HEK293T (cell line): ENCODE measurements around the gene GMDS.

Experiments
- ARNT ChIP-seq: fragments of 450-650 bp; IDR thresholded peaks from 2 replicates; pipeline ENCODE4 v1.6.1; 2017; ENCODE audit warnings: mild to moderate bottlenecking
- BHLHE40 ChIP-seq: fragments of 450-650 bp; IDR thresholded peaks from 2 replicates; pipeline ENCODE4 v1.6.1; 2016; ENCODE audit warnings: mild to moderate bottlenecking, moderate library complexity, borderline replicate concordance
- FOXA1 ChIP-seq: fragments of 450-650 bp; IDR thresholded peaks from 2 replicates; pipeline ENCODE4 v1.6.1; 2016; ENCODE audit warnings: mild to moderate bottlenecking
- FOXK2 ChIP-seq: fragments of 450-650 bp; IDR thresholded peaks from 2 replicates; pipeline ENCODE4 v1.6.1; 2016; ENCODE audit warnings: mild to moderate bottlenecking
- FOXM1 ChIP-seq: fragments of 450-650 bp; IDR thresholded peaks from 2 replicates; pipeline ENCODE4 v1.6.1; 2017; ENCODE audit warnings: mild to moderate bottlenecking, borderline replicate concordance
- HDGF ChIP-seq: fragments of 450-650 bp; IDR thresholded peaks from 2 replicates; pipeline ENCODE4 v1.6.1; 2017; ENCODE audit warnings: antibody characterized with exemption, borderline replicate concordance
- L3MBTL2 ChIP-seq: fragments of 450-650 bp; conservative IDR thresholded peaks from 2 replicates; pipeline ENCODE4 v1.6.1; 2016; ENCODE audit warnings: mild to moderate bottlenecking
- LEF1 ChIP-seq: fragments of 450-650 bp; IDR thresholded peaks from 2 replicates; pipeline ENCODE4 v1.6.1; 2017; ENCODE audit warnings: mild to moderate bottlenecking, borderline replicate concordance
- NFRKB ChIP-seq: fragments of 450-650 bp; IDR thresholded peaks from 2 replicates; pipeline ENCODE4 v1.6.1; 2016; ENCODE audit warnings: mild to moderate bottlenecking, moderate library complexity
- SP1 ChIP-seq: fragments of 450-650 bp; IDR thresholded peaks from 2 replicates; pipeline ENCODE4 v1.6.1; 2017
- SUZ12 ChIP-seq: fragments of 450-650 bp; IDR thresholded peaks from 2 replicates; pipeline ENCODE4 v1.6.1; 2016; ENCODE audit warnings: mild to moderate bottlenecking
- TARDBP ChIP-seq: fragments of 450-650 bp; IDR thresholded peaks from 2 replicates; pipeline ENCODE4 v1.6.1; 2016

- TF ChIP-seq FOXA1 (no peak), ARNT (no peak), BHLHE40 (no peak), FOXM1 (no peak), L3MBTL2 (no peak), HDGF (no peak), SP1 (no peak), SUZ12 (no peak), LEF1 (no peak), TARDBP (no peak), NFRKB (no peak), FOXK2 (no peak)
Measured at GRCh38 chr6:2063547-2063946, 181.9 kb downstream of the GMDS start.
